ENCODE measurements around the gene RFC5. TPM values are rescaled to one million over a fixed set of nuclear protein-coding genes. Genes with fewer than 3 reads are reported as not detected.

Gene RFC5
- total RNA-seq, 1 experiment from 2014 or later, result 50.4 TPM

- H3K18ac ChIP-seq (ENCODE audit: insufficient read length, low read depth, low read length), result no peak overlapping the region
- H3K9me3 Mint-ChIP-seq, result no peaks in the 10 kb centered on the region
- no peak overlapping the region for H3T11ph ChIP-seq (ENCODE audit: low read length)
- H2BK120ac ChIP-seq (ENCODE audit: low read depth, low read length, poor library complexity, severe bottlenecking), result no peak overlapping the region
- H3K79me2 ChIP-seq (ENCODE audit: insufficient read depth, low read length), result no peaks in the 10 kb centered on the region; the same call in 1 of the 2 replicates
- H2BK20ac ChIP-seq (ENCODE audit: low read depth, low read length, poor library complexity, severe bottlenecking), result no peak overlapping the region
- no peaks in the 10 kb centered on the region for H3K9me3 ChIP-seq (ENCODE audit: control insufficient read depth, low read depth, low read length)
- H2BK12ac ChIP-seq (ENCODE audit: insufficient read length, low read depth, low read length), result no peak overlapping the region
- H3K23me2 ChIP-seq (ENCODE audit: insufficient read length, low read depth, low read length, poor library complexity, severe bottlenecking), result no peaks in the 10 kb centered on the region
- H3K27ac ChIP-seq (ENCODE audit: insufficient read length, low read depth, low read length), result no peak overlapping the region
- no peak overlapping the region for H2AFZ ChIP-seq (ENCODE audit: low read length)
- no peak overlapping the region for H4K91ac ChIP-seq (ENCODE audit: insufficient read length, low read depth, low read length)
- no peak overlapping the region for H4K8ac ChIP-seq (replicated peaks; ENCODE audit: insufficient read length, low read depth, low read length)
- DNase-seq, result peak; percentile 35
- H3K23ac ChIP-seq (ENCODE audit: insufficient read length, low read depth, low read length), result no peak overlapping the region
- peaks cover 15% of the 10 kb centered on the region for H3K79me1 ChIP-seq (ENCODE audit: insufficient read depth, low read depth, low read length, poor library complexity, severe bottlenecking)
- peaks cover 14 to 17% of the 10 kb centered on the region in 2 experiments for H3K4me1 Mint-ChIP-seq
- peaks cover 19 to 48% (median 34%) of the 10 kb centered on the region in 3 experiments; a peak in 6 of 7 replicates for H3K36me3 Mint-ChIP-seq (ENCODE audit: insufficient read depth in 1 of 3, low read depth in 3 of 3)
- no peaks in the 10 kb centered on the region for H4K20me1 ChIP-seq (ENCODE audit: control insufficient read depth, insufficient read depth, insufficient read length)
- H3K27me3 ChIP-seq (ENCODE audit: insufficient read depth, low read length), result no peaks in the 10 kb centered on the region
- no peak overlapping the region for H4K5ac ChIP-seq (ENCODE audit: insufficient read length, low read depth, low read length)
- no peaks in the 10 kb centered on the region; the same call in 1 of the 2 replicates for H3K4me1 ChIP-seq (ENCODE audit: insufficient read depth, low read length)
- no peak overlapping the region for H3K56ac ChIP-seq (ENCODE audit: insufficient read length, low read depth, low read length)
- no CpG with 5 or more reads among the region's 14 CpGs for WGBS (ENCODE audit: extremely low coverage, insufficient read length, low lambda C conversion rate)
- H3K14ac ChIP-seq (ENCODE audit: insufficient read depth, low read length), result no peak overlapping the region
- H2AK5ac ChIP-seq (ENCODE audit: insufficient read length, low read length), result no peak overlapping the region
- H3K4me3 Mint-ChIP-seq, result no peak overlapping the region
- H3K9ac ChIP-seq (ENCODE audit: extremely low read depth, insufficient read length, low read length), result no peak overlapping the region
- no peaks in the 10 kb centered on the region for H3K27me3 Mint-ChIP-seq (ENCODE audit: low read depth)
- no peak overlapping the region for H3K4me2 ChIP-seq (ENCODE audit: insufficient read depth, insufficient read length, low read length)
- H2BK5ac ChIP-seq (ENCODE audit: insufficient read length, low read length), result no peak overlapping the region
- TF ChIP-seq CTCF (conservative IDR thresholded peaks at IDR 0.05), result no peak
- H2BK15ac ChIP-seq (ENCODE audit: low read depth, low read length), result no peak overlapping the region
- peak overlapping the region in 2 of 3 experiments; percentile 5 to 91; a peak in 4 of 7 replicates for H3K27ac Mint-ChIP-seq
- no peak overlapping the region for H3K4ac ChIP-seq (ENCODE audit: low read depth, low read length)
Observed at GRCh38 chr12:118052324-118053070, 36.0 kb downstream of the RFC5 start.

Measured in H9 (cell line).